DMS114 treated with DMSO at 0.1 percent for 48 hours (cell line): ENCODE measurements around the gene CXCR3.
"Not testable (repeated sequence)": the region's sequence is repeated elsewhere in the genome, so short reads cannot be mapped to it uniquely, and the experiment has no call there.

ENCODE experiments used
- DNase-seq: peaks from one replicate; lab custom pipeline; 2025; ENCODE audit not compliant: unreplicated experiment; lab: John Stamatoyannopoulos, UW

Gene CXCR3

DNA sequence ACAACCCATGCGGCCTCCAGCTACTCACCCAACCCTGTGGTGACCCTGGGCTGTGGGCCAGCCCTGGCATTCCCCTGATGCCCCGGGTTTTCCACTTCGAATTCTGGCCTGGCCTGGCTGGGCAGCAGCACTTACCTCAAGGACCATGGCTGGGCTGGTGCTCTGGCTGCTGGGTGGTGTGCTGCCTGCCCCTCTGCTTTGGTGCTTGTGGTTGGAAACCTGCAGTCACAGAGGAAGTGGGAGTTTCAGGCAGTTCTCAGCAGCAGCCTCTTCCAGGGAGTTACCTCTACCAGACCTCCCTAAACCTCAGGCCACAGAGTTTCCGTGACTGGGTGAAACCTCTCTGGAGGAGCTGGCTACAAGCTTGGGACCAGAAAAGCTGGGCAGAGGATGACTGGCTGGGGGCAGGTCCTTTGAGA is at the start of gene CXCR3:
TSS of gene CXCR3 (minus strand) at position 209 of the 419 bp plus-strand sequence. CDS start at position 147, 62 bp downstream.
- DNase-seq: no peak

GRCh38 chrX:71667328-71668247 is 49.3 kb upstream of the CXCR3 start, which contains the start of gene LOC101059915:
Gene LOC101059915 (plus strand): TSS chrX:71667546.
- no peak for DNase-seq

DNA sequence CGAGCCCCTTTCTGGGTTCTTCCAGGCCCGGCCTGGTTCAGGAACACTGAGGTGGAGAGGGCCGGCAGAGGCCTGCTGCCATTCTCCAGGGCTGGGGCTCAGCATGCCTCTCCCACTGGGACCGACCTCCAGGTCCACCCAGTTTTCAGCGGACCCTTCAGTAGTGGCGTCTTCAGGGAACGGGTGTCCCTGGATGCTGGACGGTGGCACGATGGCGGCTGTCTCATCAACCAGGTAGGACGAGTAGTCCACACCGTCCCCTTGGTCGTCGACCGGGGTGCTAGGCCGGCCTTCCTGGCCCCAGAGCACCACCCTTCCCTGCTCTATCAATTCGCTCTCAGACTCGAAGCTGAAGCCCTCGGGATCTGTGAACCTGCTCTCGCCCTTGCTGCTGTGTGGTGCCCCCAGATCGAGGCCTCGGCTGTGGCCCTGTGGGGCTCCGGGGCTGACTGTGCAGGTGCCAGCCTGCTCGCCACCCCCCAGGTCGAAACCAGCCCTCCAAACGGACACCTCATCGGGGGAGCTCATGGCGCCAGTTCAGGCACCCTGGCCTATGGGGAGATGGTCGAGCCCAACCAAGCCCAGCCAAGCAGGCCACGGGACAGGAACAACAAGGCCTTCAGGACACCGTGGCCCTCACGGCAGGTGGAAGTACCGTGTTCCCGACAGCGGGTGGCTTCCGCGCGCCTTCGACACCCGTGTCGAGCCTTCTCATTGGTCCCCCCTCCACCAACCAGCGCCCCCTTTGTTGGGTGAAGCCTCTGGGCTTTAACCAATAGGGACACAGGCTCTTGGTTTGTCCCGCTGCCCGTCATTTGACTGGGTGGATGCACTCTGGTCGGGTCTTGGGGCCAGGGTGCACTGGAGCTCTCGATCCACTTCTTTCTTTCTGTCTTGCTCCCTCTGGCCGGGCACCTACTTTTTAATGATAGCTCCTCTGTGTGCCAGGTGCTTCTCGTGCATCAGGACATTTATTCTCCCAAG is 48.2 kb upstream of the CXCR3 start:
- DNase-seq: no peak

DNA sequence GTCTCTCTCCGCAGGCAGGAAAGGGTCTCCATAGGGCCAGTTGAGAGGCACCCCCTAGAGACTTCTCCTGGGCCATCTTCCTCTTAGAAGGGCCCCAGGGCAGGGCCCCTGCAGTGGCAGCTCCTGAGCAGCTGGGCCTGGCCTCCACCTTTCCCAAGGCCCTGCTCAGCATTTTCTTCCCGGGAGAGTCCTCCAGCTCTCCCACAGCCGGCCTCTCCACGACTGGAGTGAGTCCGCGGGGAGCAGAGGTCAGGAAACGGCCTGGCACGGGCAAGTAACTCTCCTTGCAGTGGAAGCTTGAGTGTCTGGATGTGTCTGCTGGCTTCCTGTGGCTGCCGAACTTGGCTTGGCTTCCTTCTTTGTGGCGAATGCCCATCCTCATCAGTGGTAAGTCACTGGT is 47.4 kb upstream of the CXCR3 start:
- DNase-seq: no peak

- DNase-seq: no peak
These were observed 46.7 kb upstream of the CXCR3 start for GRCh38 chrX:71664889-71665491.

DNA sequence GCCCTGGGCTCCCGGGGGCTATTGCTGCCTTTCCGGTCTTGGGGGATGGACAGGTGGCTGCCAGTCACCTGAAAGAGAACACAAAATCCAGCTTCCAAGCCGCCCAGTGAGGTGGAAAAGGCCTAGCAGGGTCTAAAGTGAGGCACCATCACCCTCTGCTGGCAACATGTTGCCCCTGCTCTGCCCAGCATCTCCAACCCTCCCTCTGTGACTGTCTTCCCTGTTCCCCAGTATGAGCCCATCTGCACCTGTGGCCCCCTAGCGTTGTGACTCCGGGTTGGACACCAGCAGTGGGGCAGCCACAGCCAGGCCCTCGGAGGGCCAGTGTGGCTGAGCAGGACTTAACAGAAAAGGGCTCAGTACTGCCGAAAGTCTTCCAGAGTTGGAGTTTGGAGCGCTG is 45.9 kb upstream of the CXCR3 start:
- peak; percentile 11 for DNase-seq

DNA sequence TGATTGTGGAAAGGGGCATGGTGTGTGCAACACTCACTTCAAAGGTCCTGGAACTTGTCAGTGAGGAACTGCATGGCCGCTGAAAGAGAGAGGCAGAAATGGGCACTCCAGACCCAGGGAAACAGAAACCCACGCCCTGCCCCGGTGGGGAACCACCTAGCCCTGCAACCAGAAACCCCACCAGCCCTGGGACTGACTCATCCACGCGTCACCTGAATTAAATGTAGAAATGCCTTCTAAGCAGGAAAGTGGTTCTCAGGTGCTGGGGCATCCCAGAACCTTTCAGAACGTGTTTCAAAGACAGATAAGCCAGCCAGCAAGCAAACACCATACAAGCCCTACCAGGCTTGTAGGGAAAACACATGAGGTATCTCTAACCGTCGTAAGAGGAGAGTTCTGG is 44.9 kb upstream of the CXCR3 start:
- not testable (repeated sequence) for DNase-seq

DNA sequence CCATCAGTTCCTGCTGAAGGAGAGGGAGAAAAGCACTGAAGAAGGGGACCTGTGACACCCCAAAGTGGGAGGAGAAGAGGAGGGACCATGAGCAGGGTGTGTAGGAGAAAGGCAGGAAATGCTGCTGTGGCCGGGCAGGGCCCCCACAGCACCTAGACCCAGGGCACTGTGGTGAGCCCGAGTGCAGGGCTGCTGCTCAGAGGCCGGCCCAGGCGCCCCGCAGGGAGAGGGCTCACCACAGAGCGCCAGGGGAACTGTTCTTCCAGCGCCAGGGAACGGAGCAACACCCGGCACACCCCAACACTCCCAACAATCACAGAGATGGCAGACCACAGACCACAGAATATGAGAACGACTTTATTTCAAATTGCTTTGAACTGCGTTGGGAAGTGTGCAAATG is 44.3 kb upstream of the CXCR3 start:
- DNase-seq: not testable (repeated sequence)

GRCh38 chrX:71661919-71662318 is 43.6 kb upstream of the CXCR3 start:
- DNase-seq: no peak

GRCh38 chrX:71660562-71661416 is 42.5 kb upstream of the CXCR3 start:
- DNase-seq: no peak

DNA sequence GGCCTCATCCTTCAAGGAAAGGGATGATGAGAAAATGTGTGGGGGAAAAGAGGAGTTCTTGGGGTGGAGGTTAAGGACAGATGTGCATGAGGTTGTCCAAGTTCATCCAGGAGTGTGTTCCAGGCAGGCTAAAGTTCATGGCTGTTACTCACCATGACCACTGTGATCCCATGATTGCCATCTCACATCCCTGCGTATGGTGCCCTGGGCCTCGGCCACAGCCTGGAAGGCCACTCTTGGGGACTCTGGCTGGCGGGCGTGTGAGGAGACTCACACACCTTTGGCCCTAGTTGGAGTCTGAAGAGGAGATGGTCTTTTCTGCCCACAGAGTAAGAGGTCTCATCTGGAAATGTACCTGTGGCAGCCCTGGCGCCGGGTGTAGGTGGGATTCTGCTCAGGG is 41.6 kb upstream of the CXCR3 start:
- DNase-seq: no peak

DNA sequence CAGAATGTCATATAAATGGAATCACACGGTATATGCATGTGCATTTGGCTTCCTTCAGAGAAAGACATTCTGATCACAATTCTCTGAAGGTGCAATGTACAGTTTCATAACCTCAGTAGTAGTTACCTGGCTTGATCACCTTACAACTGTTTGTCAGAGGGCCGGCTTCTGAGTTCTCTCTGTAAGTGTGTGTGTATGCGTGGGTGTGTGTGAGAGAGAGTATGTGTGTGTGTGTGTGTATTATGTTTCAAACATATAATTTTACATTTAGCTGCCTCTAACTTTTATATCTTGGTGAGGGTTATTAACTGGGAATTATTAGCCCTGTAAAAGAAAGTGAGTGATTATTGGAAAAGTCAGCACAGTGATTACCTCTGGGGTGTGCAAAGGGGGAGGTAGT is 41.0 kb upstream of the CXCR3 start:
- no peak for DNase-seq

DNA sequence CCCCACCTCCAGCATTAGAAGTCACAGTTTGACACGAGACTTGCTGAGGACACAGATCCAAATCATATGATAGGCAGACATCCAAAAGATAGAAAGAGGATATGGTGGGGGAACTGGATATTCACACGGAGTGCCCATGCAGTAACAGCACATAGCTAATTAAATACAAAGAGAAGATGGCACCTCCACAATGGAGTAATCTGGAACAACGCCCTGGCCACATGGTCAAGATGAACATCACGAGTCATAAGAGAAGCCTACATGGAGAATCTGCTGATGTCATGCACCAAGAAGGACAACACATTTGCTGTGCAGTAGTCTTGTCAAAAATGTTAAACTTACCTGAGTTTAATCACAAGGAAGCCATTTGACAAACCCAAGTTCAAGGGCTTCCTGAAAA is 39.0 kb upstream of the CXCR3 start:
- DNase-seq: no peak

DNA sequence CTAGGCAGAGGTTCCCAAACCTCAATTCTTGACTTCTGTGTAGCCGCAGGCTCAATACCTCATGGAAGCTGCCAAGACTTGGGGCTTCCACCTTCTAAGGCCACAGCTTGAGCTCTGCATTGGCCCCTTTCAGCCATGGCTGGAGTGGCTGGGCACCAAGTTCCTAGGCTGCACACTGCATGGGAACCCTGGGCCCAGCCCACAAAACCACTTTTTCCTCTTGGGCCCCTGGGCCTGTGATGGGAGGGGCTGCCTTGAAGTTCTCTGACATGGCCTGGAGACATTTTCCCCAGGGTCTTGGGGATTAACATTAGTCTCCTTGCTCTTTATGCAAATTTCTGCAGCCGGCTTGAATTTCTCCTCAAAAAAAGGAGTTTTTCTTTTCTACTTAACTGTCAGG is 35.0 kb upstream of the CXCR3 start:
- no peak for DNase-seq

GRCh38 chrX:71652405-71652804 is 34.1 kb upstream of the CXCR3 start:
- DNase-seq: peak; percentile 46

- DNase-seq: no peak
These were observed 32.1 kb upstream of the CXCR3 start for GRCh38 chrX:71650333-71650969.

GRCh38 chrX:71644406-71644805 is 26.1 kb upstream of the CXCR3 start:
- not testable (repeated sequence) for DNase-seq

DNA sequence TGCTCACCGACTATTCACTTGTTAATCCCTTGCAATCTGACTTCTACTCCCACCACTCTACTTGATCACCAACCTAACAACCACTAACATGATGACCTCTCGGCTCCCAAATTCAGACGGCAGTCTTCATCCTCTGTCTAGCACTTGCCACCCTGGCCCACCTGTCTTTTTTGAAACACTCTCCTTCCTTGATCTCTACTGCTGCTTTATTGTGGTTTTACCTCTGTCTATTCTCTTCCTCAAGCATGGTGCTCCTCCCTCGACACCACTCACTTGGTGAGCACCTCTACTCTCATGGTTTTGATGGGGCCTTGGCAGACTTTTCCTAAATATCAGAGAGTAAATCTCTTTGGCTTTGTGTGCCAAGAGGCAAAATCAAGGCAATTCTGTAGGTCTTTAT is 21.7 kb upstream of the CXCR3 start:
- no peak for DNase-seq

DNA sequence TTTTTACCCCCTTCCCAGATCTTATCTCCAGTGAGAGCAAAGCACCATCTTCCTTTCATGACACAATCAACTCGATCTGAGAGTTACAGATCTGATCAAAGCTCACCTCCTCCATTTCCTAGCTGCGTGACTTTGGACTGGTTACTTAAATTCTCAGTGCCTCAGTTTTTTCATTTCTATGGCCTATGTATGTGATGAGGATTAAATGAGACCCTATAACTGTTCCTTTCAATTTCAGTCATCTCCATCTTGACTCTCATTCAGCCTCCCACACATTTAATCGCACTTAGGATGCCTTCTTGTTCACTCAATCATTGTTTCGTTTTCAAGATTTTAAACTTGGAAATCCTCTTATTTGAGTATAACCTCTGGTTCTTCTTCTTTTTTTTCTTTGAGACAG is 20.1 kb upstream of the CXCR3 start:
- no peak for DNase-seq

DNA sequence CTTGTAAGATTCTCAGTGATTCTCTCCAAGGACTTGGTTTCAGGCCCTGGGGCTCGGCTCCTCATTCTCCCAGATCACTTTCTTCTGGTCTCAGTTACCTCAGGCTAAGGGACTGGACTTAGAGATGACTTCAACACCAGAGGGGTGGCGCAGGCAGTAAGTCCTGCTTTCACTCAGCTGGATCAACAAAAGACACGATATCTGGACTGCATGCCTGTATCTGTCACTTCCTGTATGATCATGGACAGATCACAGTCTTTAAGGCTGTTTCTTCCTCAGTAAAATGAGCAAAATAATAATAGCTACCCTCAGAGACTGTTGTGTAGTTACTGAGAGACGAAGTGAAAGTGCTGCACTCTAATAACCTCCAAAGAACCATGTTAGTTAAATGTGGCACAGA is 19.5 kb upstream of the CXCR3 start:
- no peak for DNase-seq
